GM23338 (cell line): ENCODE measurements around the gene ZNF322.

Experiments used
- EZH2 ChIP-seq: fragments of 200-600 bp; sonication (generic); IDR thresholded peaks from one replicate; pipeline ENCODE4 v1.8.0; 2017; ENCODE audit warnings: antibody characterized with exemption, mild to moderate bottlenecking, low read depth; ENCODE audit not compliant: unreplicated experiment
- REST ChIP-seq: IDR thresholded peaks from one replicate; pipeline ENCODE4 v1.6.1; 2018; ENCODE audit warnings: antibody characterized with exemption; ENCODE audit not compliant: unreplicated experiment

DNA sequence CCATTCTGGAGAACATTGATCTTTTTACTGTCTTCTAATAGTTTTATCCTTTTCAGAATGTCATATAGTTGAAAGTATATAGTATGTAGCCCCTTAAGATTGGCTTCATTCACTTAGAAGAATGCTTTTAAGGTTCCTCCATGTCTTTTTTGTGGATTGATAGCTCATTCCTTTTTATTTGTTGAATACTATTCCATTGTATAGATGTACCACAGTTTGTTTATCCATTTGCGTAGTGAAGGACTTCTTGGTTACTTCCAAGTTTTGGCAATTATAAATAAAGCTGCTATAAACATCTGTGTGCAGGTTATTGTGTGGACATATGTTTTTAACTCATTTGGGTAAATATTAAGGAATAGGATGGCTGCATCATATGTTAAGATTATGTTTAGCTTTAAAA, 35.0 kb downstream of the ZNF322 start:
- TF ChIP-seq EZH2 = no peak
- TF ChIP-seq REST = no peak
